WTC11 (cell line): ENCODE data around the gene SNX32.

Experiments used
- ATF1 ChIP-seq: sonication (generic); formaldehyde crosslinking; IDR thresholded peaks from 2 replicates; pipeline ENCODE4 v1.8.1; 2023; ENCODE audit warnings: mild to moderate bottlenecking, moderate library complexity, missing genetic modification reagents
- KAT7 ChIP-seq: sonication (generic); formaldehyde crosslinking; IDR thresholded peaks from 2 replicates; pipeline ENCODE4 v1.8.1; 2023; ENCODE audit warnings: missing genetic modification reagents, mild to moderate bottlenecking, borderline replicate concordance

GRCh38 chr11:65903068-65903481 is 69.3 kb downstream of the SNX32 start:
- TF ChIP-seq ATF1 = no peak
- TF ChIP-seq KAT7 (CRISPR knock-in tag) = no peak
